Fibroblast of the aortic adventitia (primary cell): Measurements from ENCODE around the gene LDLRAD3. TPM values are rescaled to one million over a fixed set of nuclear protein-coding genes. Genes with fewer than 3 reads are reported as not detected.

ENCODE experiments used
- DNase-seq: peaks from one replicate; pipeline ENCODE4 v3.0.0-alpha.2; 2010; ENCODE audit warnings: low read depth
- H3K4me3 ChIP-seq: 2 replicates; pipeline ENCODE4 v1.5.1; 2011; ENCODE audit warnings: low read depth, mild to moderate bottlenecking, control low read depth, low read length, moderate library complexity
- total RNA-seq: library from RNA; depleted of rRNA; stranded (reverse); fragments of >200 nt; gene quantifications from 2 replicates; pipeline ENCODE4 v1.2.3, GENCODE V29; 2012; ENCODE audit warnings: low replicate concordance
- TF ChIP-seq, protein P1 (sequence below): IDR thresholded peaks from 2 replicates; pipeline ENCODE4 v1.5.1; 2011; ENCODE audit warnings: mild to moderate bottlenecking, low read length, control low read depth, inconsistent platforms; ENCODE audit not compliant: insufficient read depth

Gene LDLRAD3
- total RNA-seq, 1 donor = 10.8 TPM

DNA sequence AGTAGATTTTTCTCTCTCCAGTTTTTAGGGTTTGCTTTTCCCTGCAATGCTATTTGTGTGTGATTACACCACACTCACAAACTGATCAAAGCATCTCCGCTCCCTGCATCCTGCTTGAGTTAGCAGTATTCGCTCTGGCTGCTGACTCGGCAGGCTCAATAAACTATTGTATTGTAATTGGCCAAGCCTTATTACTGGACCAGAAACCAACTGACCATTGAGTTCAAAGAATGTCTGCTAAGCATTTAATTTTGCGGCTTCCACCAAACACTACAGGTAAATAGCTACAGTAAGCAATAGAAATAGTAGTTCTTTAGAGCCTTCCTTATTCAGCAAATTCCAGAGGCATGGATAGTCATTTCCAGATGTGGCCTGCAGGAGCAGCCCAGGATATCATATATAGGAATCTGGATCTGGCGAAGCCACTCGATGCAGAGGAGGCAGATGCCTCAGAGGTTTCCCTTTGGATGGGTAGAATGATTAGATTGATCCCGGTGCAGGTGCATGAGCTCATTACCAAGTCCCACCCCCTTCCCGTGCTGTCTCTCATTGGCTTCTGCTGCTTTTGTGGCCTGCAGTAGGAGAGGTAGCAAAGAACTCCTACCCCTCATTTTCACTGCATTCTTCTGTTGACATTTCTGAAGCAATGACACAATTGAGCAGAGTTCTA is 268.0 kb downstream of the LDLRAD3 start:
- TF ChIP-seq, protein P1, sequence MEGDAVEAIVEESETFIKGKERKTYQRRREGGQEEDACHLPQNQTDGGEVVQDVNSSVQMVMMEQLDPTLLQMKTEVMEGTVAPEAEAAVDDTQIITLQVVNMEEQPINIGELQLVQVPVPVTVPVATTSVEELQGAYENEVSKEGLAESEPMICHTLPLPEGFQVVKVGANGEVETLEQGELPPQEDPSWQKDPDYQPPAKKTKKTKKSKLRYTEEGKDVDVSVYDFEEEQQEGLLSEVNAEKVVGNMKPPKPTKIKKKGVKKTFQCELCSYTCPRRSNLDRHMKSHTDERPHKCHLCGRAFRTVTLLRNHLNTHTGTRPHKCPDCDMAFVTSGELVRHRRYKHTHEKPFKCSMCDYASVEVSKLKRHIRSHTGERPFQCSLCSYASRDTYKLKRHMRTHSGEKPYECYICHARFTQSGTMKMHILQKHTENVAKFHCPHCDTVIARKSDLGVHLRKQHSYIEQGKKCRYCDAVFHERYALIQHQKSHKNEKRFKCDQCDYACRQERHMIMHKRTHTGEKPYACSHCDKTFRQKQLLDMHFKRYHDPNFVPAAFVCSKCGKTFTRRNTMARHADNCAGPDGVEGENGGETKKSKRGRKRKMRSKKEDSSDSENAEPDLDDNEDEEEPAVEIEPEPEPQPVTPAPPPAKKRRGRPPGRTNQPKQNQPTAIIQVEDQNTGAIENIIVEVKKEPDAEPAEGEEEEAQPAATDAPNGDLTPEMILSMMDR = no peak
- DNase-seq = no peak

DNA sequence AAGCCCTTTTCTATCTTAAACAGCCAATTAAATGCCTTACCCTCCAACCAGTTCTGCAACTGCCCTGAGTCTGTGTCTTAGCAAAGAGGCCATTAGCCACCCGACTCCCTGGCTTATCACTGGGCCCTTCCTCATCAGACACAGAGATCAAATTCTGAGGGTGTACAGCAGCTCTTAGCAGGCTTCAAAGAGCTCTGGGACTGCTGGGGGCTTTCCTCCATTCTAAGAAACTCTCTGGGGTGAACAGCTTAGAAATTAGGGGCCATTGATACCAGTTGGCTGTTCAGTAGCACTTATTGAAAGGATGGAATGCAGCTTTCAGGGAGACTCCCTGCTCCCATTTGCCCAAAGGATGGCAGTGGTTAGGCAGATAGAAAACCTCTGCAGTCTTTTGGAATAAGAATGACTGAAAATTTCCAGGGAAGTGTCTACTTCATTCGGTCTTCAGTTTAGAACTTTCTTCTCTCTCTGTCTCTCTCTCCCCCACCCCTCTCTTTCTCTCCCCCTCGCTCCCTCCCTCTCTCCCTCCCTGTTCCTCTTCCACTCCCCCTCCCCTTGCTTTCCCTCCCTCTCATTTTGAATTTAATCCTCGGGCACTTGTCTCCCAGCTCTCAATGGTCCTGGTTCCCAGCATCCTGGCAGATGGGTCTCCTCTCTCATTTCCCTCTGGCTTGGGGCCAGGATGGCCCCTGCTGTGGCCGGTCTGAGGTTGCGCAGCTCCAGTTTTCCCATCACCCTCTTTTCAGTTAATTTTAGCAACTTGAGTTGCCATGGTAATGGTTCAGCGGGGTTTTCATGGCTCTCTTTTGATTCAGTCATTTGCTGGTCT is 268.9 kb downstream of the LDLRAD3 start:
- TF ChIP-seq, protein P1 = no peak
- no peak overlapping the region for H3K4me3 ChIP-seq
- no peak for DNase-seq

More for the DNA sequence above, 268.0 kb downstream of the LDLRAD3 start:
- H3K4me3 ChIP-seq = no peak overlapping the region

DNA sequence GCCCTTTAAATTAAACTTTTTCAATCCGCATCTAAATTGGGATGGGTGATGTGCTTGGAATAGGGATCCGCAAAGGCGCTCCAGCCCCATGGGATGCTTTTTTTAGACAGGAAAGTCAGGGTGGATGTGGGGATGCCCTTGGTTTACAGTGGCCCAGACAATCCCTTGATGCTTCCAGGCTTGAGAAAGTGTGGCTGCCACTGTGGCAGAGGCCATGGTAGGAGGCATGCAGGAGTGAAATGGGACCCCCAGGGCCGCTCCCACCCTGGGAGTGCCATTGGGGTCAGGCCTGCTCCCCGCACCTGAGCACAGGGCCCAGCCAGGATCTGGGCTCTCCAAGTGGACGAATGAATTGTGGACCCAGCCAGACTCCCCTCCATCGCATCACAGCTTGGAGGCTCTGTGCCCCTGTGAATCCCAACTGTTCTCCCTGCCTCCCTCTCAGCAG is 269.6 kb downstream of the LDLRAD3 start:
- TF ChIP-seq, protein P1 = no peak
- no peak for DNase-seq
- H3K4me3 ChIP-seq = no peak overlapping the region

DNA sequence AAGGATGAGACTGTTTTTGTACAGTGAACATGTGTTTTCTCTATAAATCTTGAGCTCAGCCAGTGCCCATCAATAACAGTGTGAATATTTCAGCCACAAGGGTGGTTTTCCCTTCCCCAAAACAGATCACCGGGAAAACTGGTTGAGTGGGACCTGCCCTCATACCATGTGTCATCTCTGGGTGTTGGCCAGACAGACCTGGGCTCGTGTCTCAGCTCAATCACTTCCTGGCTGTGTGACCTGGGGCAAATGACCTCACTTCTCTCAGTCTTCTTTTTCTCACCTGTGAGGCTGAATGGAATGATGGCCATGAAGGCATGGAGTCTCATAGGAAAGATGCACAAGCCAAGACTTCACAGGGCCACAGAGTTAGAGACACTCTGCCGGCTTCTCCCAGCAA is 270.6 kb downstream of the LDLRAD3 start:
- no peak overlapping the region for H3K4me3 ChIP-seq
- DNase-seq = no peak

DNA sequence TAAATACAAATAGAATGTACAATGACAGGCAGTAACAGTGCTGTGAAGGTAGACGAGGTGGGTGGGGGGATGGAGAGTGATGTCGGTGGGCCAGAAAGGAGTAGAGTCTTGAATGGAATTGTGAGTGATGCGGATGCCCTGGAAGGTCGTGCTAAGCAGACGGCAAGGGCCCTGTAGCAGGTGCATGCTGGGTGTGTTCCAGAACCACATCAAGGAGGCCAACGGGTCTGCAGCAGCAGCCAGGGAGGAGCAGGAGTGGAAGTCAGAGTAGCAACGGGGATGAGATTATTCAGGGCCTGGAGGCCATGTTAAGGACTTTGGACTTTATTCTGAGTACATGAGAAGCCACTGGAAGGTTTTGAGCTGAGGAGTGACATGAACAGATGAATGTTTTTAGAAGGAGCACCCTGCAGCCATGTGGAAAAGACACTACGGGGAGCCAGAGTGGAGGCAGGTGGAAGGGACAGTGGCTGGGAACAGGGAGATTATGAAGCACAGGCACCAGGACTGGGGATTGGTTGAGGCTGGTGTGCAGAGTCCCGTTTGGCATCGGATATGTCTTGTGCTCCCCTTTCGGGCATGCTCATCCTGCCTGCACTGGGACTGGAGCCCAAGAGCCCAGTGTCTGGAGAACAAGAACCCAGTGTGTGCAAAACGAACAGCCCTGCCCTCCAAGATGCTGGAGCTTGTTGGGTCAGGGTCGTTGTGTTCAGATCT is 271.3 kb downstream of the LDLRAD3 start:
- TF ChIP-seq, protein P1 = no peak
- no peak overlapping the region for H3K4me3 ChIP-seq
- no peak for DNase-seq

More for the DNA sequence above, 270.6 kb downstream of the LDLRAD3 start:
- TF ChIP-seq, protein P1 = no peak

DNA sequence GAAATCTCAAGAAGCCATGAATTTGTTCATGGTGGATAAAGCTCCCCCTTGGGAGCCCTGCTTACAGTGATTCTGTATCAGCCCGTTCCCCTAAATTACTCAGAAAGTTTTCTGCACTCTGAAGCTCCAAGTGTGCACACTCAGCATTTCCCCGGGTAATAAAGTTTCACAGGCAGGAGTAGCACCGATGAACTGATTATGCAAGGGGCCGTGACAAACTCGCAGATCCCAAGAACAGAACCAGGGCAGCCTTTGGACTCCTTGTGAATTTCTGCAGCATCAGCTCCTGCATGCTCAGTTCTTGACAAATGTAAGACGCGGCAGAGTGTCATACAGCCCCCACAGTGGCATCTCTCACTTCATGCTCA is 271.8 kb downstream of the LDLRAD3 start:
- no peak overlapping the region for H3K4me3 ChIP-seq
- no peak for DNase-seq
- TF ChIP-seq, protein P1 = no peak
